Measurements from ENCODE around the gene CLK4.

The CLK4 gene

DNA sequence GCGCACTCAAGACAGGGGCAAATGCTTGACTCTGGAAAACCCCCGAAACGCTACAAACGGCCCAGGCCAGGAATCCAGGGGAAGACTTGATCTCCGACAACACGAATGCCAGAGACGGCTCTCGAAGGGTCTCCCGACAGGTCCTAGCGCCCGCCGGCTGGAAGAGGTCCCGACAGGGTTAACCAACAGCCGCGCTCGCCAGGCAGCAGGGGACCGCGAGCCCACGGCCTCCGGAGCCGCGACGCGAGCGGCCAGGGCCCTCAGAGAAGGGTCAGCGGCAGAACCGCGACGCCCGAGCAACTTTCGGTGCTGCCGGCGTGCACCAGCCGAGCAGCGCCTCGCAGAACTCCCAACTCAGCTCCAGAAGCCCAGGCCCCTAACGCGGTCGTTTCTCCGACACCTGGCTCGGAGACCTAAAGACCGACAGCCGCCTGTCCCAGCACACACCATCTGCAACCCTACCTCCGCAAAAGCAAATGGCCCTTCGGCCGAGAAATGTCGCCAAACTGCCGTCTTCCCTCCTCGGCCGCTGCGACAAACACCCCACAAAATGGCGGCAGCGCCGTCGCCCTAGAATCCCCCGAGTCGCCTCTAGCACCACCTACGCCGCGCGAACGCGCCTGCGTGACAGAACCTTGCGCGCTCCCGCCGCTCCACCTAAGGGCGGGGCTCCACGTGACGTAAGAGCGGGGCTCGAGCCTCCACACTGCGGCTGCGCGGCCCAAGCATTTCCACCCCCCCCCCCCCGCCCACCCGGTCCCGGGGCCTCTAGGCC lies at the start of gene CLK4:
TSS of gene CLK4 (minus strand) at position 567 of the 775 bp plus-strand sequence. CDS start 3,634 bp downstream, outside the sequence.
- DNase-seq (ENCODE audit: low read depth): peak; percentile 95

DNA sequence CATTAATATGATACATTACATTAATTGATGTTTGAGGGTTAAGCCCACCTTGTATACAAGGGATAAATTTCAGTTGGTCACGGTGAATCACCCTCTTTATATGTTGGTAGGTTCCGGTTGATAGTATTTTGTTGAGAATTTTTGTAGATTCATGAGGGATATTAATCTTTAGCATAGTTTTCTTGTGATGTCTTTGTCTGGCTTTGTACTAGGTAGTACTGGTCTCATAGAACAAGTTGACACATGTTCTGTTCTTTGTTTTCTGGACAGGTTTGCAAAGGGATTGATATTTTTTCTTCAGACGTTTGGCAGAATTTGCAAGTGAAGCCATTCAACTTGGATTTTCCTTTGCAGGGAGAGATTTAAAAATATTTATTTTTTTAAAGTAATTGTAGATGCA lies 49.1 kb upstream of the CLK4 start:
- DNase-seq (ENCODE audit: low read depth): no peak

DNA sequence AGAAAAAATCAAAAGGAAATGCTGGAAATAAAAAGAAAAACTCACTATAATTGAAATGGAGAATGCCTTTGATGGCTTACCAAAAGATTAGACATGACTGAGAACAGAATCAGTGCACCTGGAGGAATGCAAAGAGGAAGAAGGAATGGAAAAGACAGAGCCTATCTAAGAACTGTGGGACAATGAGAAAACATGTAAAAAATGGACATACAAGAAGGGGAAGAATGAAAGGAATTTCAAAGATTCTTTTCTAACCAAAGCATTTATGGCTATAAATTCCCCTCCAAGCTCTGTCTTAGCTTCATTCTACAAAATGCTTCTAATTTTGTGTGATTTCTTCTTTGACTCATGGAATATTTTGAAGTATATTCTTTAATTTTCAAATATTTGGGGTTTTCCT lies 47.5 kb upstream of the CLK4 start:
- DNase-seq (ENCODE audit: low read depth): no peak

DNA sequence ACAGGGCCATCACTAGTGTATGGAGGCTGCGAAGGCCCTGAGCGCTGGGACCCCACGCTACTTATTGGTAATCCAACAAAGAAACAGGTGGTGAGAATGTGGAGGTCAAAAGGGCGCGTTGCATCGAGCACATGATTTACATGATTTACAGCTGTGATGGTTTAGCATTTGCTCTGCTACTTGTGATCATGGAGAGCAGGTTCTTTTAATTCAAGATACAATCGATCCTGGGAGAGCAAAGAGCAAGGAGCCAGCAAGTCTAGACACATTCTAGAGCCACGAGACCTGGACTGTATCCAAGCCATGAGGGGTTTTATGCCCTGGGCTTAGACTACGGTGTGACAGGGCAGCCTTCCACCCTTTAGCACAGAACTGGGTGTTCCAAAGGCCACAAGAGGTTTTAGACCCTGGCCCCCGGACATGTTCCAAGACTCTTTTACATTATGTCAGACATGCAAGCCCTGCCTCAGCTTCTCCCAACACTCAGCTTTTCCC lies 47.0 kb upstream of the CLK4 start:
- DNase-seq (ENCODE audit: low read depth): no peak

DNA sequence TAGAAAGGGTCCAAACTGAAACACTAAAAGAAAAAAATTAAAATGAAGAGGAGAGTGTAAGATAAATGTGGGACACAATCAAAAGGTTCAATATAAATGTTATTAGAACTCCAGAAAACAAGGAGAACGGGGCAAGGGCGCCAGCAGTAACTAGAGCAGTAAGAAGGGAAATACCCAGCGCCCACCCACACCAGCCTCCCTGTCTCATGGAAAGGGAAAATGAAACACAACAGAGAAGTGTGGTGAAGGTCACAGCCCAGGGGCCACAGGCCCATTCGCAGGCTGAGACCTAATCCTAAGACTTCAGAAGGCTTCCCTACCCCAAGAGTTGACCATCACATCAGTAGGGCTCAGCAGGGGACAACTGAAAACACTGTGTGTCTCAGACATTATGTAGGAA lies 45.8 kb upstream of the CLK4 start:
- no peak for DNase-seq (ENCODE audit: low read depth)

DNA sequence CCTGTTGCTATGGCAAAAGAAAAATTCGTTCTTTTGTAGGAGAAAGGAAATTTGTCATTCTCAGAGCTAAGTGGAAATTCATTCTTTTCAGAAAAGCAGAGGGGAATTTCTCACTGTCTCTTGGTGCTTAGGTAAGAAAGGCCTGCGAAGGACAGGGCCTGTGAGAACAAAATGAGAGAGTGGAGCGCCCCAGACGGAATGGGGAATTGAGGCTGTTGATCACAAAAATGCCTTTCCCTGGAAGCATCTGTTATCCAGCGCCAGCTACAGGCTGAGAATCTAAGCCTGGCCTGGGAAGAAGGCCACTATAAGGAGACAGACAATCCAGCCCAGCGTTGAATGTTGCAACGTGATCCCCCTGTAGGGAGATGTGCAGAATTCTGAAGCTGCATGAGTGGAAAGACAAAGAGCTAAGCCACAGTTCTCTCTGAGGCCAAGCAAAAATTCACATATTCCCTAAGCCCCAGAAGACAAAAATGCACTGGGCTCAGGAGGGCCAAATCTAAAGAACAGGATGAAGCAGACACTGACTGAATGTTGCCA lies 44.8 kb upstream of the CLK4 start:
- DNase-seq (ENCODE audit: low read depth): no peak

DNA sequence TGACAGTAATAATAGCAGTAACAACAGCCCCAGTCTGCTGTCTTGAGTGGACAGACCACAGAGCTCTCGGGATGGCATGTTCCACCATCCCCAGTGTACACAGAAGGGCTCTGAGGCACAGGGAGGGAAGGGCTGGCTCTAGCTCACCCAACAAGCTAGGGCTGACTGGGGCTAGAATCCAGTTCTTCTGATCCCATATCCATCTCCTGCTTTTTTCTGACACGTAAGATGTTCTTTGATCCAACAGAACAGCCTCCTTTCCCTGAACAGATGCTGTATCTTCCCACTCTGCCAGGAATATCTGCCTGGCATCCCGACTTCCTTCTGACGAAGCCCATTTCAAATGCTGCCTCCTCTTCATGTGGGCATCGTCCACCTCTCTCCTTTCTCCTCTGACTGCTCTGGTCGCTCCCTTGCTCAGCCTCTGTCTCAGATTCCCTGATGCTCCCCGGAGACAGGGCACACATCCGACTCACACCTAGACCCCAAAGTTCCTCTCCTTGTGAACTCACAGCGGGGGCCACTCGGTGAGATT lies 43.6 kb upstream of the CLK4 start:
- DNase-seq (ENCODE audit: low read depth): no peak

DNA sequence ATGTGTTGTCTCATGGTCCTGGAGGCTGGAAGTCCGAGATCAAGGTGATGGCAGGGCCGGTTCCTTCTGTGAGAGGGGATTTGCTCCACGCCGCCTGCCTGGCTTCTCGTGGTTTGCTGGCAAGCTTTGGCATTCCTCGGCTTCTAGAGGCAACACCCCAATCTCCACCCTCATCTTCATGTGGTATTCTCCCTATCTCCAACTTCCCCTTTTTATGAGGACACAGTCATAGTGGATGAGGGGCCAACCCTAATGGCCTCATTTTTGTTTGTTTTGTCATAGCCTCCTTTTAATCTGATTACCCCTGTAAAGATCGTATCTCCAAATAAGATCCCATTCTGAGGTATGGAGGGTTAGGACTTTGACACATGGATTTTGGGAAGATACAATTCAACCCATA lies 41.7 kb upstream of the CLK4 start:
- DNase-seq (ENCODE audit: low read depth): no peak

DNA sequence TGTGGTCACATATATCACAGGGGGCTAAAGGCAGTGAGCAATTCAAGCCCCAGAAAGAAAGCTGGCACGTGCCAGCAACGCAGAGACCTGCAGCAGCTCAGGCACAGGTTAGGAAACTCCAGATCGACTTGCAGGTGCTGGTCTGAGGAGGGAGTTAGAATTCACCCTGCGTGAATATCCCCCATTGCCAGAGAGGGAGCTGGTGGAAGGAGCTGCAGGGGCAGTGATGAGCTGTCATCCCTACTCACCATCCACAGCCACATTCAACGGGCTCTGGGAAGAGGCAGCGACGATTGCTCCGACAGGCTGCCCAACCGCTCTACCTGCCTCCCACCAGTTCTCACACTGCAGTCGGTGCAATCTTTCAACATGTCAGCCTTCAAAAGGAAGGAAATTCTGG lies 40.8 kb upstream of the CLK4 start:
- DNase-seq (ENCODE audit: low read depth): no peak

DNA sequence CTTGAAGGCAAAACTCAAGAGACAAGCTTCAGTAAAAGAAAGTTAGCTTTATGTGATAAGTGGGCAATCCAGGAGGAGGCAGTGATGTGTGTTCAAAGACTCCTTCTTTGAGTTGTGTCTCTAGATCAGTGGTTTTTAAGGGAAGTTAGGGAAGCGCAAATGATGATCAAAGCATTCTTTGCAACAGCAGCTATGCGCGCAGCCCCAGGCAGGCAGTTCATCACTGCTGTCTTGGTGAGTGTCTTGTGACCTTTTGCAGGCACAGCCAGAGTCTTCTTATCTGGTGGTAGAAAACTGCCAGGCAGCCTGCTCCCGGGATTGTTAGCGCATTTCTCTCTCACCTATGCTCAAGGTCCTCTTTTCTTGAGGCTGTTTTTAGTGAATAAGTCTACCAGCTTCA lies 40.3 kb upstream of the CLK4 start:
- no peak for DNase-seq (ENCODE audit: low read depth)

DNA sequence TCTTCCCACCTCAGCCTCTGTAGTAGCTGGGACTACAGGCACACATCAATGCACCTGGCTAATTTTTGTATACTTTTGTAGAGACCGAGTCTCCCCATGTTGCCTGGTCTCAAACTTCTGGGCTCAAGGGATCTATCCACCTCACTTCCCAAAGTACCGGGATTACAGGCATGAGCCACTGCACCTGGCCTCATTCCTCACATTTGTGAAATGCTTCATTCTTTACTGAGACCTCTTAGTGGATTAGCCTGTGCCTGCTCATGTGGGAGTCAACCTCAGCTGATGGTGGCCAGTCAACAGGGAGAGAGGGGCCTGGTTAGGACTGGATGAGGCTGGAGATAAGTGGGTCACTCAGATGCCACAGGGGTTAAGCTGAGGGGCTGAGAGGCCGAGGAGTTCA lies 37.3 kb upstream of the CLK4 start:
- no peak for DNase-seq (ENCODE audit: low read depth)

DNA sequence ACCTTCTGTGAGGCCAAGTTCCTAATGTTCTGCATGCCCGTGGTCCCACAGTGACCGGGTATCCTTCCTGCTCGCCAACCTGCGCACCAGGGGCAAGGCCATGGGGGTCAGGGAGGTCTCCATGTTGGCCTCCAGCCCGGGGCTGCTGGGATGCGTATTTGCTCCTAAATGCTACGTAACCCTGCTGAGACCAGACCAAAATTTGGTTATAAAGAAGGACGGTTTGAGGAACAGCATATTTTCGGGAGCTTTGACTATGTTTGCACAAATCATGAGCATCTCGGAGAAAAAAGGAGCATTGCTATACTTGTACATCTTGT lies 35.7 kb upstream of the CLK4 start:
- DNase-seq (ENCODE audit: low read depth): no peak

DNA sequence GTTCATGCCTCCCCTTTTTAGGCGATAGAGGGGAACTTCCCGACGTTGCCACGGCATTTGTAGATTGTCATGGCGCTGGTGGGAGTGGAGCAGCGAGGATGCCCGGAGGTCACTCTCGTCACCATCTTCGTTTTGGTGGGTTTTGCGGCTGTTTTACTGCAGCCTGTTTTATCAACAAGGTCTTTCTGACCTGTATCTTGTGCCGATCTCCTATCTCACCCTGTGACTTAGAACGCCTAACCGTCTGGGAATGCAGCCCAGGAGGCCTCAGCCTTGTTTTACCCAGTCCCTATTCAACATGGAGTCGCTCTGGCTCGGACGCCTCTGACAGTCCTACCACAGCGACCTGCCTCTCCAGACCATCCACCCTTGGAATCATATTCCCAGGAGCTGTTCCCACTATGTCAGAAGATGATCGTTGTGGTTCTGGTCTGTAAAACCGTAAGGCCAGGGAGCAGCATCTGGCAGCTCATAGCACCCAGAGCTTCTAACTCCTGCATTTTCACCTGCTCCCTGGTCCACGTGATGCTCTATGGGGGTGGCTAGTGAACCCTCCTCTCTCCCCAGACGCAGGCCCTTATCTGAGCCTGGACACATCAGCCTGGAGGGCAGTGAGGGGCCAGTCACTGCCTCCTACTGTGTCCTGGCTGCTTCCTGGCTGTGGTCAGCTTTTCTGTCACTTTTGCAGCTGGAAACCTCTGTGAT lies 35.1 kb upstream of the CLK4 start:
- DNase-seq (ENCODE audit: low read depth): no peak

DNA sequence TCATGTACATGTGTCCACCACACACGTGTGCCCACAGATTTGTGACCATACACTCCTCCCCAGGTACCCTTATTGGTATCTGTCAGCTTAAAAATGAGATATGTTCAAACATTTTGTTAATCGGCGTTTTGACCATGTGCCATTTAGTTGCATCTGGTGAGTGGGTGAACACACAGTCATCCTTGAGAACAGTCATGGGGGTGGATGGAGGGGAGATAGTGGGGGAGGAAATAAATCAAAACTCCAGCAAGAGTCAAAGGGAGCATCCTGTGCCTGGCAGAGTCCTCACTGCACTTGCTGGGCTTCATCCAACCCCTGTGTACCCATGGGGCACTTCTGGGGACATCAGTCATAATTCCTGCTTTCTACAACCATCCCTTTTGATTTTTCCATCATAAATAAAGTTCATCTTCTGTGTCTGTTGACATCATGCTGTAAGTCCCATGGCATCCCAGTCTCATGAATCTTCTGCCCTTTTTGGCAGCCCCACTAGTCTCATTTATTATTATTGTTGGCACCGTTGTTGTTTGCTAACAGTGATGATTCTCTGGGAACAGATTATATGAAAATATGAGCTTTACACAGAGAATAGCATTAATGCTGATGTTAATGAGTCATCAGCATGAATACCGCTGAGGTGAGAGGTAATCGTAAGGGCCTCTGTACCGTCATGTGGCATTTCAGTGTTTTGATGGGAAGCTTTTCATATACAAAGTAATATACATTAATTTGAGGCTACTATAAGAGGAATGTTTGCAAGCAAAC lies 24.4 kb upstream of the CLK4 start:
- no peak for DNase-seq (ENCODE audit: low read depth)

DNA sequence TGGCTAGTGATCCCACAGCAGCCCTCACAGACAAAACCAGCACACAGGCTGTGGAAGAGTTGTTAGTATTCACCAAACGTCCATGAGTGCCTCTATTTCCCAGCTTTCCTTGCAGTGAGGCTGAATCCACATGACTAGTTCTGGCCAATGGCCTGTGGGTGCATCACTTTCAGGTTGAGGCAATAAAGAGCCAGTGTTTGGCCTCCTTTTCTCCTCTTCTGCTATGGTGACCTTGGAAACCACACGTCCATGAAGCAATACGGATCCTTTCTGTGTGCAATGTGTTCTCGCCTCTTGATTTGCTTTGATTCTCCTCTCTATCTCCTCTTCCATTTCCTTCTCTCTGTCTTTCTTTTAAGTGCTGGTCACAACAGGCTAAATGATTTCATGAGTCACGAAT lies 23.4 kb upstream of the CLK4 start:
- DNase-seq (ENCODE audit: low read depth): no peak

DNA sequence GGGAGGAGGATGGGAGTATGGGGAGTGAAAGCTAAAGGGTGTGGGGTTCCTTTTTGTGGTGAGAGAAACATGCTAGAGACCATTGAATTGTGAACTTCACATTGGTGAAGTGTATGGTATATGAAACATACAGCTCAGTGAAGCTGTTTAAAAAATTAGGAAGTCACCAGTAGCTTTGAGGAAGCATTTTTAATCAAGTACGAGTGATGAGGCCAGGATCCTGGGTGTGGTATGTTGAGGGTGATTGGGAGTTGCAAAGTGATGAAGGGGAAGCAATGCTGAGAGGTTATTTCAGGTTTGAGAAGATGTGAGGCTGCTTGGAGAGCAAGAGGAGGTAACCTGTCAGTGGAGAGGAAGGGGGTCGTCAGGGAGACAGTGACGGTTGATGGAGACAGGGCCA lies 22.7 kb upstream of the CLK4 start:
- no peak for DNase-seq (ENCODE audit: low read depth)

DNA sequence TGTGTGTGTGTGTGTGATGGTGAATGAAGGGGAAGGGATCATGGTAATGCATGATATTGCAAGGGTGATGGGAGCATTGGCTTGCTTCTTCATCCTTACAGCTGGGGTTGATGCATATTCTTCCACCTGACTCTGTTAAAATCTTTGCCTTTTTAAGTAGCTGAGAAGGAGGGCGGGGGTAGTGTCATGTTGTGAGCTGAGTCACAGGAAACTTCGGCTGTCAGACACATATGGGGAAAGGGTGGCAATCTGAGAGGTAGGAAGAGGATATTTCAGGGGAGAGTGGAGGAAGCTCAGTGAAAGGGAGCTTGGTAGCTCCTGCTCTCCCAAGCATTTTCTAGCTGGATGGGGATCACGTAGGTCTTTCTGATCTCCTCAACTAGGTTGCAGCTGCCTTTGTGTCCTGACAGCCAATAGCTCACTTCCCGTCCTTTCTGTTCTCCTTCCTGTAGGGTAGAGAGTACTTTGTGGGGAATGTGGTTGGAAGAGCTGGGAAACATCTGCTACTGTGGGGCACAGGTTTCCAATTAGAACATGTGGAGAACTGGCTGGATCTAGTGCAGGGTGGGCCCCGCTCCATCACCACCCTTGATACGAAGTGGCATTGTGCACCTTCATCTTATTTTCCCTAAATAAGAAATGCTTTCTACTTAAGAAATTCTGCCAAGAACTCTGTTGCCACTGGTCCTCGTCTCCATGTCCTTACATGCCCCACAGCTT lies 18.1 kb upstream of the CLK4 start:
- no peak for DNase-seq (ENCODE audit: low read depth)

DNA sequence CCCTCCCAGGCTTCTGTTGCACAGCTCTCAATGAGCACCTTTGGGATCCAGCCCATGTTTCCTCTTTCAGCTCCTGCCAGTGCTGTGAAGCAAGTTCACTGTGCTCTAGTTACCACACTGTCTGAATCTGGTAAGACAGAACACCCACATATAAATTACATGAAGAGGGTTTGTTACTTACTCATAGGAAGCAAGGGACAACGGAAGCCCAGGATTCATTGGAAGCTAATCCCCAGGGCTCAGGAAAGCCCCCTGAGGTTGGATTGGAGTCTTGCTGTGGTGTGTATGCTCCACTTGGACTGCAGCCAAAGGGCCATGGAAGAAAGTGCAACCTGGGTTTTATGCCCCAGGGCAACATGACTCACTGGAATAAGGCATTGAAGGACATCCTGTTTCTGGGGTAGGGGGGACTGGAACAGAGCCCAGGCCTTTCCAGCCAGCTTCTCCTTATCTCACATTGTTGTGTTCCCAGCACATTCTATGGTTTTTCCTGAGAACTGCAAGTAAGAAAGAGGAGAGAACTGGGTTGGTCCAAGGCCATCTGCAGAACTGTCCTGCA lies 15.6 kb upstream of the CLK4 start:
- DNase-seq (ENCODE audit: low read depth): no peak

DNA sequence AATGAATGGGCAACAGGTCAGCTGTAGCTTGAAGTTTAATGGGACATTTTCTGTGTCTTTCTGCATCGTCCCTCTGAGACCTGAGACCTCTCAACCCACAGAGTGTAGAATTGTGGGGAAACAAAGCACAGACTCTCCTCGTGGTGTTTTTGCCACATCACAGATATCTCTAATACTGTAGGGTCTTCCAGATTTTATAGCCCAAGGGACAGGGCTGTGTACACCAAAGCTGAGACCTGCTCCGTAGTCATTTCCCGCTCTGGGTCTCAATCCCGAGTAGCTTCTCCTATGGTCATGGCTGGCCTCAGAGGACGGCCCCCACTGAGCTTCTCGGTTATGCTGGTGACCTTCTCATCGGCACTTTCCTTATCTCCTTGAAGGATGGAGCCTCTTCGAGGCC lies 14.9 kb upstream of the CLK4 start:
- no peak for DNase-seq (ENCODE audit: low read depth)

DNA sequence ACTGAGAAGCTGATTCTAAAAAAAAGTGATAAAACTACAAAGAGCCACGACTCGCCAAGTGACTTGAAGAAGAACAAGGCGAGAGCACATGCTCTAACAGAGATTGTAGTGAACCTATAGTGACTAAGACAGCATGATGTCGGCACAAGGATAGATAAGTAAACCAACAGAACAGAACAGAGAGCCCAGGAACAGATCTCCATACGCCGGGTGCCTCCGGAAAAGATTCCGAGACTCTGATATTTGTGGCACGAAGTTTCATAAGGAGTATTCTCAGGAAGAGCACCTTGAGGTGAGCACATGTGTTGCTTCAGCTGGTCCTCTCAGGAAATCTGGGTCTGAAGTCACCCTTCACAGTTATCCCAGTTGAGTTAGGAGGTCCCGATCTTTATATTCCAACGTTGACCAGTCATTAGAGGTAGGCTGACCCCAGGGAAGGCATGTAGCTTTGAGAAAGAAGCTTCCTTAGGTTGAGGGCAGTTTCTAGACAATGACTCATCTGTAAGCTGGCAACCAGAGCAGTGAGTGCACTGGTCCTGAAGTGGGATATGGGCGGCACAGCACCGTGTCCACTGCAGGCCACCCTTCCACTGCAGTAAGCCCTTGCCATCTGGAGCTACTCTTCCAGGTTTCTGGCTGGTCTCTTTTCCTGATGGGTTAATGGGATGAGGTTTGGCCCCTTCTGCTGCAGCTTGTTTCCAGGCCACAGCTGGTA lies 13.6 kb upstream of the CLK4 start:
- DNase-seq (ENCODE audit: low read depth): no peak
